Astrocyte (in vitro differentiated cells and primary cell): Measurements from ENCODE around the gene IQCC. TPM values are rescaled to one million over a fixed set of nuclear protein-coding genes. Genes with fewer than 3 reads are reported as not detected.
"Not testable (repeated sequence)": the region's sequence is repeated elsewhere in the genome, so short reads cannot be mapped to it uniquely, and the experiment has no call there.

Experiments
- DNase-seq: peaks from one replicate; pipeline ENCODE4 v3.0.0-alpha.2; 2010; ENCODE audit warnings: low read depth
- FAIRE-seq: peaks from 2 replicates; lab custom pipeline; 2011; peaks lifted over from hg19 to GRCh38; lab: Jason Lieb, UNC
- H2AFZ ChIP-seq: 2 replicates; pipeline ENCODE4 v1.6.0; 2012; ENCODE audit warnings: low read depth, low read length, inconsistent platforms
- H3K27ac ChIP-seq: 2 replicates; pipeline ENCODE4 v1.5.1; 2011; ENCODE audit warnings: low read depth, low read length, inconsistent platforms
- H3K27me3 ChIP-seq: 2 replicates; pipeline ENCODE4 v1.6.0; 2011; ENCODE audit warnings: low read length, inconsistent platforms; ENCODE audit not compliant: insufficient read depth
- H3K36me3 ChIP-seq: 2 replicates; pipeline ENCODE4 v1.5.1; 2011; ENCODE audit warnings: low read length, inconsistent platforms; ENCODE audit not compliant: insufficient read depth
- H3K4me1 ChIP-seq: 2 replicates; pipeline ENCODE4 v1.5.1; 2011; ENCODE audit warnings: low read length, inconsistent platforms; ENCODE audit not compliant: insufficient read depth
- H3K4me2 ChIP-seq: 2 replicates; pipeline ENCODE4 v1.6.0; 2012; ENCODE audit warnings: low read length, inconsistent platforms
- H3K4me3 ChIP-seq: 2 replicates; pipeline ENCODE4 v1.5.1; 2011; ENCODE audit warnings: low read depth, mild to moderate bottlenecking, low read length, inconsistent platforms; ENCODE audit not compliant: insufficient read depth
- H3K79me2 ChIP-seq: 2 replicates; pipeline ENCODE4 v1.6.0; 2012; ENCODE audit warnings: mild to moderate bottlenecking, low read length, inconsistent platforms; ENCODE audit not compliant: insufficient read depth
- H3K9ac ChIP-seq: 2 replicates; pipeline ENCODE4 v1.6.0; 2012; ENCODE audit warnings: mild to moderate bottlenecking, low read length, inconsistent platforms
- H3K9me3 ChIP-seq: 2 replicates; pipeline ENCODE4 v1.5.1; 2012; ENCODE audit warnings: low read depth, mild to moderate bottlenecking, low read length, inconsistent platforms; ENCODE audit not compliant: insufficient read depth
- H4K20me1 ChIP-seq: 2 replicates; pipeline ENCODE4 v1.6.0; 2012; ENCODE audit warnings: low read length, inconsistent platforms; ENCODE audit not compliant: insufficient read depth
- H3K27ac Mint-ChIP-seq: one replicate; pipeline ENCODE4 v1.8.0; 2021; ENCODE audit warnings: mild to moderate bottlenecking, mixed read lengths; ENCODE audit not compliant: unreplicated experiment
- H3K27me3 Mint-ChIP-seq: one replicate; pipeline ENCODE4 v1.8.0; 2021; ENCODE audit warnings: low read depth, mixed read lengths; ENCODE audit not compliant: unreplicated experiment
- H3K36me3 Mint-ChIP-seq: one replicate; pipeline ENCODE4 v1.8.0; 2021; ENCODE audit warnings: low read depth, mixed read lengths; ENCODE audit not compliant: unreplicated experiment
- H3K4me1 Mint-ChIP-seq: one replicate; pipeline ENCODE4 v1.8.0; 2021; ENCODE audit warnings: low read depth, mixed read lengths; ENCODE audit not compliant: unreplicated experiment
- H3K4me3 Mint-ChIP-seq: one replicate; pipeline ENCODE4 v1.8.0; 2021; ENCODE audit warnings: mild to moderate bottlenecking, moderate library complexity, mixed read lengths; ENCODE audit not compliant: unreplicated experiment
- H3K9me3 Mint-ChIP-seq: one replicate; pipeline ENCODE4 v1.8.0; 2021; ENCODE audit warnings: mild to moderate bottlenecking, mixed read lengths; ENCODE audit not compliant: unreplicated experiment
- CTCF ChIP-seq: IDR thresholded peaks from 2 replicates; pipeline ENCODE4 v1.5.1; 2011; ENCODE audit warnings: low read depth, mild to moderate bottlenecking, inconsistent platforms, low read length, moderate library complexity; ENCODE audit not compliant: insufficient read depth
- EZH2 ChIP-seq: IDR thresholded peaks from 2 replicates; pipeline ENCODE4 v1.6.1; 2012; ENCODE audit warnings: mild to moderate bottlenecking, low read length, inconsistent platforms; ENCODE audit not compliant: insufficient read depth
- total RNA-seq: library from RNA; stranded (reverse); gene quantifications from 2 replicates; pipeline ENCODE4 v1.2.1, GENCODE V29; 2021

Gene IQCC
- total RNA-seq, 1 donor from 2014 or later, result 1.0 TPM

- H3K27me3 Mint-ChIP-seq, result no peaks in the 10 kb centered on the region
- peaks cover 54% of the 10 kb centered on the region for H3K36me3 ChIP-seq
- no peaks in the 10 kb centered on the region for H3K27me3 ChIP-seq
- H3K27ac ChIP-seq, result no peak overlapping the region
- no peak overlapping the region for H3K4me2 ChIP-seq
- TF ChIP-seq EZH2, result no peak
- no peak for TF ChIP-seq CTCF
- H3K79me2 ChIP-seq, result no peaks in the 10 kb centered on the region
- no peak overlapping the region for H3K4me3 Mint-ChIP-seq
- DNase-seq (no peak), FAIRE-seq (no peak)
- H2AFZ ChIP-seq, result no peak overlapping the region
- H3K4me1 Mint-ChIP-seq, result no peaks in the 10 kb centered on the region
- no peak overlapping the region for H3K4me3 ChIP-seq
- H3K36me3 Mint-ChIP-seq, result peaks cover 23% of the 10 kb centered on the region
- no peak overlapping the region for H3K27ac Mint-ChIP-seq
- no peak overlapping the region for H3K9ac ChIP-seq
- H3K4me1 ChIP-seq, result no peaks in the 10 kb centered on the region
- H4K20me1 ChIP-seq, result no peaks in the 10 kb centered on the region
- H3K9me3 Mint-ChIP-seq, result no peaks in the 10 kb centered on the region
- no peaks in the 10 kb centered on the region for H3K9me3 ChIP-seq
Observed at GRCh38 chr1:32163405-32163804, 42.1 kb upstream of the IQCC start.

GRCh38 chr1:32165633-32166032, 39.8 kb upstream of the IQCC start:
- not testable (repeated sequence) for FAIRE-seq, H3K27ac ChIP-seq, H3K27me3 Mint-ChIP-seq, H4K20me1 ChIP-seq, H3K9me3 ChIP-seq, H3K27ac Mint-ChIP-seq, H3K4me3 Mint-ChIP-seq, H3K4me1 ChIP-seq, H3K79me2 ChIP-seq, DNase-seq, H3K4me1 Mint-ChIP-seq, H2AFZ ChIP-seq, H3K27me3 ChIP-seq, H3K9me3 Mint-ChIP-seq, H3K4me3 ChIP-seq, H3K4me2 ChIP-seq, H3K9ac ChIP-seq
- H3K36me3 Mint-ChIP-seq, result peaks cover 25% of the 10 kb centered on the region
- H3K36me3 ChIP-seq, result peaks cover 42% of the 10 kb centered on the region

- Histone ChIP-seq H2AFZ (no peak overlapping the region), H3K79me2 (no peaks in the 10 kb centered on the region), H3K9me3 (no peaks in the 10 kb centered on the region), H3K9ac (no peak overlapping the region), H3K4me3 (no peak overlapping the region), H3K27ac (no peak overlapping the region), H3K36me3 (peaks cover 26% of the 10 kb centered on the region), H4K20me1 (no peaks in the 10 kb centered on the region), H3K4me1 (no peaks in the 10 kb centered on the region), H3K4me2 (no peak overlapping the region), H3K27me3 (no peaks in the 10 kb centered on the region)
- Mint-ChIP-seq H3K27ac (no peak overlapping the region), H3K4me1 (peaks cover 11% of the 10 kb centered on the region), H3K27me3 (no peaks in the 10 kb centered on the region), H3K36me3 (peaks cover 23% of the 10 kb centered on the region), H3K9me3 (no peaks in the 10 kb centered on the region), H3K4me3 (no peak overlapping the region)
- no peak for DNase-seq
- FAIRE-seq, result no peak
- TF ChIP-seq CTCF (no peak), EZH2 (no peak)
Observed at GRCh38 chr1:32170991-32171390, 34.5 kb upstream of the IQCC start.
